ENCODE results near the gene WDR46.

Gene WDR46

DNA sequence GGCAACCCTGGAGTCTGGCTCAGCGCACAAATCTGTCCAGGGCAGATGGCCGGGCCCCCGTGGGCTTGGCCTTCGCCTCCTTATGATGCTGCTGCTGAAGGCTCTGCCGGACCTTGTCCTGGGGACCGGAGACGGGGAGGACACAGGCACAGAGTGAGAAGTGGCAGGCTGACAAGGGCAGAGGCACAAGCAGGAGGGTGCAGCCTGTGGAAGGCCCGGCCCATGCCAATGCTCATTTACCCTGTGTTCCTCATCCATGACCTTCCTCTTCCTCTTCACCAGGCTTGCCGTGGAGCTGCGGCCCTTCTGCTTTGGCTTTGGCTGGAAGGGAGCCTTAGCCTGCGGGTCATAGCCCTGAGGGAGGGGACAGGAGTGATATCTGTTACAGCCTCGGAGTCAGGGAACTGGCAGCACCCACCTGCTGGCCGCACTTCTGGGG, 9.8 kb downstream of the WDR46 start (continued):
- TF ChIP-seq ZNF341 (tag by site-specific recombination; IDR thresholded peaks at IDR 0.05; ENCODE audit: low read depth) (no peak), ZNF626 (tag by site-specific recombination; IDR thresholded peaks at IDR 0.05) (no peak), OVOL3 (tag by site-specific recombination; IDR thresholded peaks at IDR 0.05) (no peak), ZNF843 (tag by site-specific recombination; IDR thresholded peaks at IDR 0.05) (no peak)

DNA sequence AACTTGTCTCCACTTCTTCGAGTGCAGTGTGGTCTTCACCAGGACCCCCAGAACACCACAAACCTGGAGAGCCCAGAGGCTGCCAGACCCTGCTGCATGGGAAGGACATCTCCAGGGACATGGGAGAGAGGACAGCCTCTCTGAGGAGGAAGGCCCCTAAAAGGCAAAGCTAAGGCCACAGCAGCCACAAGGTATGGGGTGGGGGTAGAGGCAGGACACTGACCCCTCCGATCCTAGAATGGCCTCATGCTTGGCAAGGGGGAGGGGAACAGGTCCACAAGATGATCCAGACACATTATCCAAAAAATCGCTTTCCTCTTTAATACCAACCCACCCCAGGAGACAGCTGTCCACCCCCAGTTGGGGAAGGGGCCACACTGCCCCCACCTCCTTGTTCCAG, 10.2 kb downstream of the WDR46 start:
- no peak overlapping the region for H3K4me3 ChIP-seq (ENCODE audit: low read depth, low read length)
- TF ChIP-seq TRIM28 (IDR thresholded peaks at IDR 0.05; ENCODE audit: borderline replicate concordance, low read length), result no peak
- no peak for TF ChIP-seq SCRT2 (tag by site-specific recombination; IDR thresholded peaks at IDR 0.05)
- TF ChIP-seq, protein P1, sequence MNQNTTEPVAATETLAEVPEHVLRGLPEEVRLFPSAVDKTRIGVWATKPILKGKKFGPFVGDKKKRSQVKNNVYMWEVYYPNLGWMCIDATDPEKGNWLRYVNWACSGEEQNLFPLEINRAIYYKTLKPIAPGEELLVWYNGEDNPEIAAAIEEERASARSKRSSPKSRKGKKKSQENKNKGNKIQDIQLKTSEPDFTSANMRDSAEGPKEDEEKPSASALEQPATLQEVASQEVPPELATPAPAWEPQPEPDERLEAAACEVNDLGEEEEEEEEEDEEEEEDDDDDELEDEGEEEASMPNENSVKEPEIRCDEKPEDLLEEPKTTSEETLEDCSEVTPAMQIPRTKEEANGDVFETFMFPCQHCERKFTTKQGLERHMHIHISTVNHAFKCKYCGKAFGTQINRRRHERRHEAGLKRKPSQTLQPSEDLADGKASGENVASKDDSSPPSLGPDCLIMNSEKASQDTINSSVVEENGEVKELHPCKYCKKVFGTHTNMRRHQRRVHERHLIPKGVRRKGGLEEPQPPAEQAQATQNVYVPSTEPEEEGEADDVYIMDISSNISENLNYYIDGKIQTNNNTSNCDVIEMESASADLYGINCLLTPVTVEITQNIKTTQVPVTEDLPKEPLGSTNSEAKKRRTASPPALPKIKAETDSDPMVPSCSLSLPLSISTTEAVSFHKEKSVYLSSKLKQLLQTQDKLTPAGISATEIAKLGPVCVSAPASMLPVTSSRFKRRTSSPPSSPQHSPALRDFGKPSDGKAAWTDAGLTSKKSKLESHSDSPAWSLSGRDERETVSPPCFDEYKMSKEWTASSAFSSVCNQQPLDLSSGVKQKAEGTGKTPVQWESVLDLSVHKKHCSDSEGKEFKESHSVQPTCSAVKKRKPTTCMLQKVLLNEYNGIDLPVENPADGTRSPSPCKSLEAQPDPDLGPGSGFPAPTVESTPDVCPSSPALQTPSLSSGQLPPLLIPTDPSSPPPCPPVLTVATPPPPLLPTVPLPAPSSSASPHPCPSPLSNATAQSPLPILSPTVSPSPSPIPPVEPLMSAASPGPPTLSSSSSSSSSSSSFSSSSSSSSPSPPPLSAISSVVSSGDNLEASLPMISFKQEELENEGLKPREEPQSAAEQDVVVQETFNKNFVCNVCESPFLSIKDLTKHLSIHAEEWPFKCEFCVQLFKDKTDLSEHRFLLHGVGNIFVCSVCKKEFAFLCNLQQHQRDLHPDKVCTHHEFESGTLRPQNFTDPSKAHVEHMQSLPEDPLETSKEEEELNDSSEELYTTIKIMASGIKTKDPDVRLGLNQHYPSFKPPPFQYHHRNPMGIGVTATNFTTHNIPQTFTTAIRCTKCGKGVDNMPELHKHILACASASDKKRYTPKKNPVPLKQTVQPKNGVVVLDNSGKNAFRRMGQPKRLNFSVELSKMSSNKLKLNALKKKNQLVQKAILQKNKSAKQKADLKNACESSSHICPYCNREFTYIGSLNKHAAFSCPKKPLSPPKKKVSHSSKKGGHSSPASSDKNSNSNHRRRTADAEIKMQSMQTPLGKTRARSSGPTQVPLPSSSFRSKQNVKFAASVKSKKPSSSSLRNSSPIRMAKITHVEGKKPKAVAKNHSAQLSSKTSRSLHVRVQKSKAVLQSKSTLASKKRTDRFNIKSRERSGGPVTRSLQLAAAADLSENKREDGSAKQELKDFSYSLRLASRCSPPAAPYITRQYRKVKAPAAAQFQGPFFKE (tag by site-specific recombination; IDR thresholded peaks at IDR 0.05; ENCODE audit: borderline replicate concordance), result no peak
- no peak for TF ChIP-seq ZNF701 (tag by site-specific recombination; IDR thresholded peaks at IDR 0.05)
- TF ChIP-seq, protein P2, sequence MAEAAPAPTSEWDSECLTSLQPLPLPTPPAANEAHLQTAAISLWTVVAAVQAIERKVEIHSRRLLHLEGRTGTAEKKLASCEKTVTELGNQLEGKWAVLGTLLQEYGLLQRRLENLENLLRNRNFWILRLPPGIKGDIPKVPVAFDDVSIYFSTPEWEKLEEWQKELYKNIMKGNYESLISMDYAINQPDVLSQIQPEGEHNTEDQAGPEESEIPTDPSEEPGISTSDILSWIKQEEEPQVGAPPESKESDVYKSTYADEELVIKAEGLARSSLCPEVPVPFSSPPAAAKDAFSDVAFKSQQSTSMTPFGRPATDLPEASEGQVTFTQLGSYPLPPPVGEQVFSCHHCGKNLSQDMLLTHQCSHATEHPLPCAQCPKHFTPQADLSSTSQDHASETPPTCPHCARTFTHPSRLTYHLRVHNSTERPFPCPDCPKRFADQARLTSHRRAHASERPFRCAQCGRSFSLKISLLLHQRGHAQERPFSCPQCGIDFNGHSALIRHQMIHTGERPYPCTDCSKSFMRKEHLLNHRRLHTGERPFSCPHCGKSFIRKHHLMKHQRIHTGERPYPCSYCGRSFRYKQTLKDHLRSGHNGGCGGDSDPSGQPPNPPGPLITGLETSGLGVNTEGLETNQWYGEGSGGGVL (tag by site-specific recombination; IDR thresholded peaks at IDR 0.05), result no peak
- no peak for TF ChIP-seq HOXC10 (CRISPR knock-in tag; IDR thresholded peaks at IDR 0.05)
- TF ChIP-seq MEIS1 (CRISPR knock-in tag; IDR thresholded peaks at IDR 0.05; ENCODE audit: borderline replicate concordance), result no peak
- TF ChIP-seq, protein P3, sequence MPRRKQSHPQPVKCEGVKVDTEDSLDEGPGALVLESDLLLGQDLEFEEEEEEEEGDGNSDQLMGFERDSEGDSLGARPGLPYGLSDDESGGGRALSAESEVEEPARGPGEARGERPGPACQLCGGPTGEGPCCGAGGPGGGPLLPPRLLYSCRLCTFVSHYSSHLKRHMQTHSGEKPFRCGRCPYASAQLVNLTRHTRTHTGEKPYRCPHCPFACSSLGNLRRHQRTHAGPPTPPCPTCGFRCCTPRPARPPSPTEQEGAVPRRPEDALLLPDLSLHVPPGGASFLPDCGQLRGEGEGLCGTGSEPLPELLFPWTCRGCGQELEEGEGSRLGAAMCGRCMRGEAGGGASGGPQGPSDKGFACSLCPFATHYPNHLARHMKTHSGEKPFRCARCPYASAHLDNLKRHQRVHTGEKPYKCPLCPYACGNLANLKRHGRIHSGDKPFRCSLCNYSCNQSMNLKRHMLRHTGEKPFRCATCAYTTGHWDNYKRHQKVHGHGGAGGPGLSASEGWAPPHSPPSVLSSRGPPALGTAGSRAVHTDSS (tag by site-specific recombination; IDR thresholded peaks at IDR 0.05), result no peak
- no peak for TF ChIP-seq GLI2 (tag by site-specific recombination; IDR thresholded peaks at IDR 0.05; ENCODE audit: borderline replicate concordance, low read depth)
- no peak for TF ChIP-seq ZNF558 (tag by site-specific recombination; IDR thresholded peaks at IDR 0.05)
- no peak for TF ChIP-seq FEZF1 (tag by site-specific recombination; IDR thresholded peaks at IDR 0.05)
- TF ChIP-seq ZNF391 (tag by site-specific recombination; IDR thresholded peaks at IDR 0.05; ENCODE audit: borderline replicate concordance, low read depth), result no peak
- no peak for TF ChIP-seq ZNF600 (tag by site-specific recombination; IDR thresholded peaks at IDR 0.05)
- no peak for TF ChIP-seq TCF7L2 (IDR thresholded peaks at IDR 0.05; ENCODE audit: borderline replicate concordance, low read depth, low read length)
- no peak for TF ChIP-seq ZNF560 (tag by site-specific recombination; IDR thresholded peaks at IDR 0.05; ENCODE audit: borderline replicate concordance)
- no peak for TF ChIP-seq ZNF433 (tag by site-specific recombination; IDR thresholded peaks at IDR 0.05; ENCODE audit: low read depth)
- TF ChIP-seq ZBTB48 (tag by site-specific recombination; IDR thresholded peaks at IDR 0.05), result no peak
- TF ChIP-seq, protein P4, sequence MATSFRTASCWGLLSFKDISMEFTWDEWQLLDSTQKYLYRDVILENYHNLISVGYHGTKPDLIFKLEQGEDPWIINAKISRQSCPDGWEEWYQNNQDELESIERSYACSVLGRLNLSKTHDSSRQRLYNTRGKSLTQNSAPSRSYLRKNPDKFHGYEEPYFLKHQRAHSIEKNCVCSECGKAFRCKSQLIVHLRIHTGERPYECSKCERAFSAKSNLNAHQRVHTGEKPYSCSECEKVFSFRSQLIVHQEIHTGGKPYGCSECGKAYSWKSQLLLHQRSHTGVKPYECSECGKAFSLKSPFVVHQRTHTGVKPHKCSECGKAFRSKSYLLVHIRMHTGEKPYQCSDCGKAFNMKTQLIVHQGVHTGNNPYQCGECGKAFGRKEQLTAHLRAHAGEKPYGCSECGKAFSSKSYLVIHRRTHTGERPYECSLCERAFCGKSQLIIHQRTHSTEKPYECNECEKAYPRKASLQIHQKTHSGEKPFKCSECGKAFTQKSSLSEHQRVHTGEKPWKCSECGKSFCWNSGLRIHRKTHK (tag by site-specific recombination; IDR thresholded peaks at IDR 0.05), result no peak
- H3K36me3 ChIP-seq (ENCODE audit: control insufficient read depth in 2 of 2, insufficient read depth in 1 of 2, low read length in 2 of 2), result peaks cover 26 to 83% of the 10 kb centered on the region in 2 experiments
- ChIA-PET POLR2A (interaction anchor here (0.6 to 6.5 kb wide), 6 partner anchors 11 to 307 kb away, joined by 6 to 92 read pairs (median 22); partner anchors contain the start of genes PFDN6, RGL2, WDR46 and ZBTB22), CTCF (interaction anchor here (0.6 to 2.7 kb wide), 13 partner anchors 10 to 263 kb away, joined by 3 to 13 read pairs (median 5); partner anchors contain the start of genes HSD17B8, PFDN6, RGL2 and WDR46)
- H3K4me1 ChIP-seq (ENCODE audit: control insufficient read depth, insufficient read depth, low read length), result peaks cover 26% of the 10 kb centered on the region
- no peaks in the 10 kb centered on the region for H3K9me3 ChIP-seq (ENCODE audit: control insufficient read depth, insufficient read depth, low read depth, low read length)
- H3K27ac ChIP-seq (ENCODE audit: extremely low read depth, low read depth, low read length), result no peak overlapping the region

Data from HEK293 (cell line).